Neural cell (in vitro differentiated cells): Measurements from ENCODE around the gene GIPC3. TPM values are rescaled to one million over a fixed set of nuclear protein-coding genes. Genes with fewer than 3 reads are reported as not detected.

Experiments
- H2AFZ ChIP-seq: fragments of 200-600, 300-800 bp; sonication (generic), shearing (Covaris generic); 2 replicates; pipeline ENCODE4 v1.6.0; 2014; ENCODE audit warnings: low read depth, mild to moderate bottlenecking, antibody characterized with exemption, low read length, moderate library complexity
- H3F3A ChIP-seq: fragments of 200-600 bp; shearing (Covaris generic); 2 replicates; pipeline ENCODE4 v1.6.1; 2016; ENCODE audit warnings: mild to moderate bottlenecking, moderate library complexity, mixed read lengths, antibody characterized with exemption, low read length; ENCODE audit not compliant: insufficient read depth, poor library complexity, severe bottlenecking
- H3K27ac ChIP-seq: fragments of 200-600, 300-800 bp; sonication (generic), shearing (Covaris generic); 2 replicates; pipeline ENCODE4 v1.5.1; 2014; ENCODE audit warnings: mild to moderate bottlenecking, low read length, moderate library complexity
- H3K27me3 ChIP-seq: fragments of 300-800, 200-600 bp; sonication (generic), shearing (Covaris generic); 2 replicates; pipeline ENCODE4 v1.6.0; 2014; ENCODE audit warnings: mild to moderate bottlenecking, low read depth, low read length, moderate library complexity; ENCODE audit not compliant: insufficient read depth
- H3K36me3 ChIP-seq: fragments of 300-800, 200-600 bp; sonication (generic), shearing (Covaris generic); 2 replicates; pipeline ENCODE4 v1.5.1; 2014; ENCODE audit warnings: mild to moderate bottlenecking, antibody characterized with exemption, low read length, moderate library complexity; ENCODE audit not compliant: insufficient read depth
- H3K4me2 ChIP-seq: fragments of 300-800, 200-600 bp; sonication (generic), shearing (Covaris generic); 2 replicates; pipeline ENCODE4 v1.6.0; 2014; ENCODE audit warnings: mild to moderate bottlenecking, low read length
- H3K4me3 ChIP-seq: fragments of 300-800, 200-600 bp; sonication (generic), shearing (Covaris generic); 2 replicates; pipeline ENCODE4 v1.5.1; 2014; ENCODE audit warnings: mild to moderate bottlenecking, low read length, moderate library complexity
- H3K79me2 ChIP-seq: fragments of 200-600 bp; shearing (Covaris generic); replicated peaks from 2 replicates; pipeline ENCODE4 v1.6.0; 2014; ENCODE audit warnings: mild to moderate bottlenecking, low read length, moderate library complexity; ENCODE audit not compliant: insufficient read depth
- H3K9ac ChIP-seq: fragments of 300-800, 200-600 bp; sonication (generic), shearing (Covaris generic); 2 replicates; pipeline ENCODE4 v1.6.1; 2016; ENCODE audit warnings: mild to moderate bottlenecking, low read length, mixed read lengths
- H3K9me2 ChIP-seq: fragments of 200-600 bp; shearing (Covaris generic); 2 replicates; pipeline ENCODE4 v1.6.1; 2016; ENCODE audit warnings: mild to moderate bottlenecking, low read length, mixed read lengths; ENCODE audit not compliant: insufficient read depth
- H3K9me3 ChIP-seq: fragments of 200-600, 300-800 bp; sonication (generic), shearing (Covaris generic); 2 replicates; pipeline ENCODE4 v1.6.1; 2016; ENCODE audit warnings: mild to moderate bottlenecking, mixed run types, low read length, moderate library complexity, mixed read lengths
- H4K20me1 ChIP-seq: fragments of 200-600 bp; shearing (Covaris generic); 2 replicates; pipeline ENCODE4 v1.6.1; 2016; ENCODE audit warnings: mild to moderate bottlenecking, mixed run types; ENCODE audit not compliant: insufficient read depth
- EP300 ChIP-seq: fragments of 450-650 bp; conservative IDR thresholded peaks from 2 replicates; pipeline ENCODE4 v1.6.1; 2014; ENCODE audit warnings: antibody characterized with exemption, mild to moderate bottlenecking, moderate library complexity; ENCODE audit not compliant: poor library complexity, severe bottlenecking
- EZH2 ChIP-seq: fragments of 200-600, 300-800 bp; shearing (Covaris generic), sonication (generic); IDR thresholded peaks from 2 replicates; pipeline ENCODE4 v1.6.1; 2014; ENCODE audit warnings: antibody characterized with exemption, low read length, borderline replicate concordance, mild to moderate bottlenecking; ENCODE audit not compliant: insufficient read depth, poor library complexity, severe bottlenecking
- MXI1 ChIP-seq: fragments of 450-650 bp; conservative IDR thresholded peaks from 2 replicates; pipeline ENCODE4 v1.6.1; 2014; ENCODE audit warnings: antibody characterized with exemption, mild to moderate bottlenecking; ENCODE audit not compliant: poor library complexity, severe bottlenecking
- POLR2AphosphoS5 ChIP-seq: IDR thresholded peaks from 2 replicates; pipeline ENCODE4 v1.6.1; 2012
- RAD21 ChIP-seq: fragments of 450-650 bp; conservative IDR thresholded peaks from 2 replicates; pipeline ENCODE4 v1.6.1; 2014; ENCODE audit warnings: antibody characterized with exemption, mild to moderate bottlenecking, moderate library complexity
- SMC3 ChIP-seq: fragments of 450-650 bp; conservative IDR thresholded peaks from 2 replicates; pipeline ENCODE4 v1.6.1; 2014; ENCODE audit warnings: antibody characterized with exemption, mild to moderate bottlenecking, moderate library complexity; ENCODE audit not compliant: poor library complexity
- TAF1 ChIP-seq: IDR thresholded peaks from 2 replicates; pipeline ENCODE4 v1.6.1; 2012; ENCODE audit warnings: low read depth
- polyA plus RNA-seq: library from polyadenylated mRNA; depleted of rRNA; stranded (reverse); fragments of >200 nt; gene quantifications from 2 replicates; pipeline ENCODE4 v1.2.3, GENCODE V29; 2014
- TF ChIP-seq, protein P1 (sequence below): fragments of 450-650 bp; IDR thresholded peaks from 2 replicates; pipeline ENCODE4 v1.5.1; 2014; ENCODE audit warnings: antibody characterized with exemption, mild to moderate bottlenecking, moderate library complexity; ENCODE audit not compliant: poor library complexity, severe bottlenecking
- TF ChIP-seq, protein P2 (sequence below): IDR thresholded peaks from 2 replicates; pipeline ENCODE4 v1.6.1; 2012; ENCODE audit warnings: borderline replicate concordance

The GIPC3 gene
- polyA plus RNA-seq, 1 donor from 2014 or later = not detected

DNA sequence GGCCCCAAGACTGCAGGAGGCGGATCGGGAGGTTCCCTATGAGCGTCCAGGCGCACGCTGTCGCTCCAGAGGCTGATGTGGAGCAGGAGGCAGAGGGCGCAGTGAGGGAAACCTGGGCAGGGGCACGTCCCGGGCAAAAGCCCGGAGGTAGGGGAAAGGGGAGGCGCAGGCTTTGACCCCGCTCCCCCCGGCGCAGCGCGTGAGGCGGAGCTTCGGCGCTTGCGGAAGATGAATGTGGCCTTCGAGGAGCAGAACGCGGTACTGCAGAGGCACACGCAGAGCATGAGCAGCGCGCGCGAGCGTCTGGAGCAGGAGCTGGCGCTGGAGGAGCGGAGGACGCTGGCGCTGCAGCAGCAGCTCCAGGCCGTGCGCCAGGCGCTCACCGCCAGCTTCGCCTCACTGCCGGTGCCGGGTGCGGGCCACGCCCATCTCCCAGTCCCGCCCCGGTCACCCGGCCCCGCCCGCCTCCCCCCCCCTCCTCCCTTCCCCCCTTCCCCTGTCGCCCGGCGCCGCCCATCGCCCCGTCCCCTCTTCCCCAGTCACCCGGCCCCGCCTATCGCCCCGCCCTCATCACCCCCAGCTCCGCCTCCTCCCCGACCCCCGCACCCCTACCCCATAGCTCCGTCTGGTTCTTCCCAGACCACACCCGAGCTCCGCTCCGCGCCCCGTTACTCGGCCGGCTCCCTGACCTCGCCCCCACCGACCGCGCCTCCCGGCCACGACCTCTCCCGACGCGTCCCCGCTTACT, 8.4 kb upstream of the GIPC3 start:
- Histone ChIP-seq H3K27ac (no peak overlapping the region), H3K9ac (peak overlapping the region; percentile 45), H3K4me3 (peak overlapping the region; percentile 66), H3K4me2 (peak overlapping the region; percentile 30), H3K9me3 (no peaks in the 10 kb centered on the region), H3K27me3 (no peaks in the 10 kb centered on the region), H2AFZ (no peak overlapping the region), H3K36me3 (no peaks in the 10 kb centered on the region), H3K9me2 (no peaks in the 10 kb centered on the region), H3K79me2 (no peaks in the 10 kb centered on the region), H4K20me1 (no peaks in the 10 kb centered on the region), H3F3A (no peaks in the 10 kb centered on the region)
- TF ChIP-seq SMC3 = no peak
- TF ChIP-seq EP300 = no peak
- no peak for TF ChIP-seq TAF1
- peak; percentile 14 for TF ChIP-seq RAD21
- no peak for TF ChIP-seq MXI1
- TF ChIP-seq, protein P1, sequence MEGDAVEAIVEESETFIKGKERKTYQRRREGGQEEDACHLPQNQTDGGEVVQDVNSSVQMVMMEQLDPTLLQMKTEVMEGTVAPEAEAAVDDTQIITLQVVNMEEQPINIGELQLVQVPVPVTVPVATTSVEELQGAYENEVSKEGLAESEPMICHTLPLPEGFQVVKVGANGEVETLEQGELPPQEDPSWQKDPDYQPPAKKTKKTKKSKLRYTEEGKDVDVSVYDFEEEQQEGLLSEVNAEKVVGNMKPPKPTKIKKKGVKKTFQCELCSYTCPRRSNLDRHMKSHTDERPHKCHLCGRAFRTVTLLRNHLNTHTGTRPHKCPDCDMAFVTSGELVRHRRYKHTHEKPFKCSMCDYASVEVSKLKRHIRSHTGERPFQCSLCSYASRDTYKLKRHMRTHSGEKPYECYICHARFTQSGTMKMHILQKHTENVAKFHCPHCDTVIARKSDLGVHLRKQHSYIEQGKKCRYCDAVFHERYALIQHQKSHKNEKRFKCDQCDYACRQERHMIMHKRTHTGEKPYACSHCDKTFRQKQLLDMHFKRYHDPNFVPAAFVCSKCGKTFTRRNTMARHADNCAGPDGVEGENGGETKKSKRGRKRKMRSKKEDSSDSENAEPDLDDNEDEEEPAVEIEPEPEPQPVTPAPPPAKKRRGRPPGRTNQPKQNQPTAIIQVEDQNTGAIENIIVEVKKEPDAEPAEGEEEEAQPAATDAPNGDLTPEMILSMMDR = peak; percentile 13
- TF ChIP-seq, protein P2, sequence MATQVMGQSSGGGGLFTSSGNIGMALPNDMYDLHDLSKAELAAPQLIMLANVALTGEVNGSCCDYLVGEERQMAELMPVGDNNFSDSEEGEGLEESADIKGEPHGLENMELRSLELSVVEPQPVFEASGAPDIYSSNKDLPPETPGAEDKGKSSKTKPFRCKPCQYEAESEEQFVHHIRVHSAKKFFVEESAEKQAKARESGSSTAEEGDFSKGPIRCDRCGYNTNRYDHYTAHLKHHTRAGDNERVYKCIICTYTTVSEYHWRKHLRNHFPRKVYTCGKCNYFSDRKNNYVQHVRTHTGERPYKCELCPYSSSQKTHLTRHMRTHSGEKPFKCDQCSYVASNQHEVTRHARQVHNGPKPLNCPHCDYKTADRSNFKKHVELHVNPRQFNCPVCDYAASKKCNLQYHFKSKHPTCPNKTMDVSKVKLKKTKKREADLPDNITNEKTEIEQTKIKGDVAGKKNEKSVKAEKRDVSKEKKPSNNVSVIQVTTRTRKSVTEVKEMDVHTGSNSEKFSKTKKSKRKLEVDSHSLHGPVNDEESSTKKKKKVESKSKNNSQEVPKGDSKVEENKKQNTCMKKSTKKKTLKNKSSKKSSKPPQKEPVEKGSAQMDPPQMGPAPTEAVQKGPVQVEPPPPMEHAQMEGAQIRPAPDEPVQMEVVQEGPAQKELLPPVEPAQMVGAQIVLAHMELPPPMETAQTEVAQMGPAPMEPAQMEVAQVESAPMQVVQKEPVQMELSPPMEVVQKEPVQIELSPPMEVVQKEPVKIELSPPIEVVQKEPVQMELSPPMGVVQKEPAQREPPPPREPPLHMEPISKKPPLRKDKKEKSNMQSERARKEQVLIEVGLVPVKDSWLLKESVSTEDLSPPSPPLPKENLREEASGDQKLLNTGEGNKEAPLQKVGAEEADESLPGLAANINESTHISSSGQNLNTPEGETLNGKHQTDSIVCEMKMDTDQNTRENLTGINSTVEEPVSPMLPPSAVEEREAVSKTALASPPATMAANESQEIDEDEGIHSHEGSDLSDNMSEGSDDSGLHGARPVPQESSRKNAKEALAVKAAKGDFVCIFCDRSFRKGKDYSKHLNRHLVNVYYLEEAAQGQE = no peak

DNA sequence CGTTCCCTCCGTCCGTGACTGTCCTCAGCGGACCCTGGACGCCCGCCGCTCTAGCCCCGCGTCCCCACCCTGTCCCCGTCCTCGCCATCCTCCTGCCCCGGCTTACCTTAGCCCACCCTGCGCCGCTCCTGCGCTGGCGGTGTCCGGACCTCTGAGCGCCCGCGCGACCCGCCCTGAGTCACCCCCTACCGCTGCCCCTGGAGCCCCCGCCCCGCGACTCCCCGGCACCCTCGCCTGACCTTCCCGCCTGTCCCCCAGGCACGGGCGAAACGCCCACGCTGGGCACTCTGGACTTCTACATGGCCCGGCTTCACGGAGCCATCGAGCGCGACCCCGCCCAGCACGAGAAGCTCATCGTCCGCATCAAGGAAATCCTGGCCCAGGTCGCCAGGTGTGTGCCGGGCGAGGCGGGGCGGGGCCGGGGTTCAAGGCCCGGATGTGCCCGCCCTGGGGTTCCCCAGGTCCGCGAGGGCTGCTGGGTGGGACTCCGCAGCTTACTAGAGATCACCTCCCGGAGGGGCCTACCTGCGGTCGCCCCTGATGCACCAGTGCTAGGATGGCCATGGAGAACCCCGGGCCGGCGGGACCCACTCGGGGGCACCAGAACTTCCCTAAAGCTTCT, 7.4 kb upstream of the GIPC3 start:
- no peaks in the 10 kb centered on the region for H3K36me3 ChIP-seq
- H3K79me2 ChIP-seq = no peaks in the 10 kb centered on the region
- no peak overlapping the region for H3K27ac ChIP-seq
- no peaks in the 10 kb centered on the region for H3K9me3 ChIP-seq
- no peak overlapping the region for H2AFZ ChIP-seq
- H3K4me2 ChIP-seq = no peak overlapping the region
- H3F3A ChIP-seq = no peaks in the 10 kb centered on the region
- H4K20me1 ChIP-seq = no peaks in the 10 kb centered on the region
- H3K27me3 ChIP-seq = no peaks in the 10 kb centered on the region
- H3K4me3 ChIP-seq = no peak overlapping the region
- no peaks in the 10 kb centered on the region for H3K9me2 ChIP-seq
- TF ChIP-seq RAD21 (no peak), EZH2 (no peak), TAF1 (no peak), SMC3 (no peak), POLR2AphosphoS5 (no peak), EP300 (no peak), MXI1 (no peak)
- TF ChIP-seq, protein P1 = no peak
- TF ChIP-seq, protein P2 = no peak
- H3K9ac ChIP-seq = no peak overlapping the region
